Measurements from ENCODE around the gene IGF2R.
"Not testable (repeated sequence)": the region's sequence is repeated elsewhere in the genome, so short reads cannot be mapped to it uniquely, and the experiment has no call there.

Gene IGF2R

GRCh38 chr6:159996626-159997497 lies 28.0 kb downstream of the IGF2R start:
- no peak for DNase-seq (ENCODE audit: low read depth in 2 of 3, low spot score in 1 of 3)

- no peak for DNase-seq (ENCODE audit: low read depth in 2 of 3, low spot score in 1 of 3)
These were observed 28.7 kb downstream of the IGF2R start for GRCh38 chr6:159997498-159998101.

GRCh38 chr6:159998538-159998937 lies 29.7 kb downstream of the IGF2R start:
- DNase-seq (ENCODE audit: low read depth in 2 of 3, low spot score in 1 of 3): no peak

- DNase-seq (ENCODE audit: low read depth in 2 of 3, low spot score in 1 of 3): no peak
These were observed 30.4 kb downstream of the IGF2R start for GRCh38 chr6:159999240-159999671.

- no peak for DNase-seq (ENCODE audit: low read depth in 2 of 3, low spot score in 1 of 3)
These were observed 31.4 kb downstream of the IGF2R start for GRCh38 chr6:160000280-160000704.

GRCh38 chr6:160000893-160001427 lies 32.1 kb downstream of the IGF2R start:
- not testable (repeated sequence) for DNase-seq (ENCODE audit: low read depth in 2 of 3, low spot score in 1 of 3)

- no peak for DNase-seq (ENCODE audit: low read depth in 2 of 3, low spot score in 1 of 3)
These were observed 34.0 kb downstream of the IGF2R start for GRCh38 chr6:160002882-160003281.

GRCh38 chr6:160004018-160004417 lies 35.1 kb downstream of the IGF2R start:
- no peak for DNase-seq (ENCODE audit: low read depth in 2 of 3, low spot score in 1 of 3)

- DNase-seq (ENCODE audit: low read depth in 2 of 3, low spot score in 1 of 3): no peak
These were observed 35.7 kb downstream of the IGF2R start for GRCh38 chr6:160004419-160005175.

GRCh38 chr6:160005211-160005610 lies 36.3 kb downstream of the IGF2R start:
- DNase-seq (ENCODE audit: low read depth in 2 of 3, low spot score in 1 of 3): no peak

GRCh38 chr6:160005861-160006540 lies 37.1 kb downstream of the IGF2R start:
- no peak for DNase-seq (ENCODE audit: low read depth in 2 of 3, low spot score in 1 of 3)

- DNase-seq (ENCODE audit: low read depth in 2 of 3, low spot score in 1 of 3): no peak
These were observed 38.3 kb downstream of the IGF2R start for GRCh38 chr6:160007145-160007544.

GRCh38 chr6:160007611-160008010 lies 38.7 kb downstream of the IGF2R start:
- DNase-seq (ENCODE audit: low read depth in 2 of 3, low spot score in 1 of 3): no peak

GRCh38 chr6:160010067-160010466 lies 41.2 kb downstream of the IGF2R start:
- DNase-seq (ENCODE audit: low read depth in 2 of 3, low spot score in 1 of 3): no peak

- DNase-seq (ENCODE audit: low read depth in 2 of 3, low spot score in 1 of 3): no peak
These were observed 45.3 kb downstream of the IGF2R start for GRCh38 chr6:160013987-160014868.

- no peak for DNase-seq (ENCODE audit: low read depth in 2 of 3, low spot score in 1 of 3)
These were observed 45.9 kb downstream of the IGF2R start for GRCh38 chr6:160014869-160015182.

- peak in 1 of 3 donors; percentile 37 for DNase-seq (ENCODE audit: low read depth in 2 of 3, low spot score in 1 of 3)
These were observed 47.1 kb downstream of the IGF2R start for GRCh38 chr6:160015778-160016684.

GRCh38 chr6:160022101-160022500 lies 53.2 kb downstream of the IGF2R start:
- no peak for DNase-seq (ENCODE audit: low read depth in 2 of 3, low spot score in 1 of 3)

- DNase-seq (ENCODE audit: low read depth in 2 of 3, low spot score in 1 of 3): no peak
These were observed 53.9 kb downstream of the IGF2R start for GRCh38 chr6:160022793-160023192.
